GM23248 (cell line): Measurements from ENCODE around the gene ACADL. TPM values are rescaled to one million over a fixed set of nuclear protein-coding genes. Genes with fewer than 3 reads are reported as not detected.

Source experiments
- DNase-seq: peaks from one replicate; pipeline ENCODE4 v3.0.0-alpha.2; 2015
- H2AFZ ChIP-seq: fragments of 200-600 bp; sonication (generic); 2 replicates; pipeline ENCODE4 v1.6.1; 2016; ENCODE audit warnings: antibody characterized with exemption
- H3F3A ChIP-seq: fragments of 200-600 bp; sonication (generic); 2 replicates; pipeline ENCODE4 v1.6.1; 2016; ENCODE audit warnings: mild to moderate bottlenecking, antibody characterized with exemption, mixed run types; ENCODE audit not compliant: insufficient read depth
- H3K27ac ChIP-seq: fragments of 200-600 bp; sonication (generic); 2 replicates; pipeline ENCODE4 v1.5.1; 2016; ENCODE audit warnings: mild to moderate bottlenecking
- H3K27me3 ChIP-seq: fragments of 200-600 bp; sonication (generic); replicated peaks from 2 replicates; pipeline ENCODE4 v1.6.1; 2016; ENCODE audit warnings: mild to moderate bottlenecking; ENCODE audit not compliant: insufficient read depth
- H3K36me3 ChIP-seq: fragments of 200-600 bp; sonication (generic); 2 replicates; pipeline ENCODE4 v1.6.1; 2016; ENCODE audit warnings: low read depth, mild to moderate bottlenecking
- H3K4me1 ChIP-seq: fragments of 200-600 bp; sonication (generic); 2 replicates; pipeline ENCODE4 v1.6.1; 2016; ENCODE audit warnings: mild to moderate bottlenecking; ENCODE audit not compliant: insufficient read depth
- H3K4me2 ChIP-seq: fragments of 200-600 bp; sonication (generic); one replicate; pipeline ENCODE4 v1.6.1; 2016; ENCODE audit warnings: mild to moderate bottlenecking; ENCODE audit not compliant: unreplicated experiment
- H3K4me3 ChIP-seq: fragments of 200-600 bp; sonication (generic); 2 replicates; pipeline ENCODE4 v1.5.1; 2016; ENCODE audit warnings: mild to moderate bottlenecking
- H3K79me2 ChIP-seq: fragments of 200-600 bp; sonication (generic); 2 replicates; pipeline ENCODE4 v1.6.1; 2016; ENCODE audit warnings: mild to moderate bottlenecking; ENCODE audit not compliant: insufficient read depth
- H3K9ac ChIP-seq: fragments of 200-600 bp; sonication (generic); 2 replicates; pipeline ENCODE4 v1.6.1; 2016; ENCODE audit warnings: mild to moderate bottlenecking
- H3K9me2 ChIP-seq: fragments of 200-600 bp; sonication (generic); 2 replicates; pipeline ENCODE4 v1.6.1; 2016; ENCODE audit warnings: mixed run types, mild to moderate bottlenecking, moderate library complexity; ENCODE audit not compliant: insufficient read depth
- H3K9me3 ChIP-seq: fragments of 200-600 bp; sonication (generic); one replicate; pipeline ENCODE4 v1.6.1; 2017; ENCODE audit warnings: low read depth
- H4K20me1 ChIP-seq: fragments of 200-600 bp; sonication (generic); 2 replicates; pipeline ENCODE4 v1.6.0; 2016; ENCODE audit not compliant: insufficient read depth
- EZH2 ChIP-seq: fragments of 200-600 bp; sonication (generic); IDR thresholded peaks from 2 replicates; pipeline ENCODE4 v1.6.1; 2018; ENCODE audit warnings: antibody characterized with exemption, mild to moderate bottlenecking; ENCODE audit not compliant: insufficient read depth, poor library complexity, severe bottlenecking
- EZH2phosphoT487 ChIP-seq: fragments of 200-600 bp; sonication (generic); IDR thresholded peaks from 2 replicates; pipeline ENCODE4 v1.6.1; 2018; ENCODE audit warnings: antibody characterized with exemption, moderate library complexity, mild to moderate bottlenecking, low read depth; ENCODE audit not compliant: insufficient read depth
- WGBS, 2 experiments: methylation state at CpG; one replicate each; pipeline ENCODE4 v1.1.6; 2015 to 2017; ENCODE audit warnings: low lambda C conversion rate in 2 of 2, low coverage in 1 of 2; ENCODE audit errors: missing lambda C conversion rate in 2 of 2; 5-methylcytosine and 5-hydroxymethylcytosine counted together
- in situ Hi-C: fragments of 300-500 bp; cut with MboI; formaldehyde crosslinking; loops from 2 replicates; pipeline ENCODE4 v1.15.0; 2020
- polyA plus RNA-seq: library from polyadenylated mRNA; unstranded; fragments of >200 nt; fragmentation: Nextera tagmentation; extraction: Ambion mirVana; gene quantifications from 2 replicates; pipeline ENCODE4 v1.2.1, GENCODE V29; 2016
- total RNA-seq: library from RNA; depleted of rRNA; stranded (reverse); fragments of >200 nt; shearing (Covaris generic); gene quantifications from 2 replicates; pipeline ENCODE4 v1.2.3, GENCODE V29; 2014

ACADL gene
- total and polyA plus RNA-seq, 2 experiments from 2014 or later: not detected

DNA sequence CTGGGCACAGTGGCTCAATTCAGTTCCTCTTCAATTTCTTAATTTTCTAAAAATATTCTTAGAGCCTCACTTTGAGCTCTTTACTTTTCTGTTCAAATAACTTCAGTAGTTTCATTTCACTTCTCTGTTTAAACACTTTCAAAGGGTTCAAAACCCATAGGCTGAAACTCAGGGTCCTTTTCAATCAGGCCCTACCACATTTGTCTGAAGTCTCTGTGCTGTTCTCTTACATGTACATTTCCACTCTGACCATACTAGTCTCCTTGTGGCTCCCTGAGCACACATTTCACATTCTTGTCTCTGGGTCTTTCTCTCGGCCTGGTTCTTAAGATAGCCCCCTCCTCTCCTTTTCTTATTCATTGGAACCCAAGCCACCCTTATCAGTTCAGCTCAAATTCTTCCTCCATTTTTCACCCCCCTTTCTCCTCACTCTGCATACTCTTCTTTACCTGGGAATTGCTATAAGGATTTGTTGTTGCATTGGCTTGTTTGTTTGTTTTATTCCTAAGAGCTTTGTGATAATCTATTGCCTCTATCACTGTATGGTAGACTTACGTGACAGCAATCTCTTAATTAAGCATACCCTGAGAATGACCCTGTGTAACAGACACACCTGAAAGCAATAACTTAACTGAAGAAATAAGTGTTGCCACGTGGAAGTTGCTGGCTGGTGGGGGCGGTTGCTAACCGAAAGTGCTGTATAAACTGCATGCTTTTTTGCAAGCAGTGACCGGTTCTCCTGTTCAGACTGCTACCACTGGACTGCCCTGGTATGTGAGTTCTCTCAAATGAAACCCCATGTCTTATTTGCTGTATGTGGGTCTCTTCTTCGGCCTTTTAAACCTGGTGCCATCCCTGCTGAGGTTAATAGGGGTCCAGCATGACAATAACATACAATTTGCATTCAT, 27.7 kb upstream of the ACADL start:
- Histone ChIP-seq H4K20me1 (no peaks in the 10 kb centered on the region), H3K9me3 (no peaks in the 10 kb centered on the region), H3K4me1 (no peaks in the 10 kb centered on the region), H3K4me2 (no peak overlapping the region), H3K27me3 (no peaks in the 10 kb centered on the region), H2AFZ (peak overlapping the region; percentile 13; the same call in 1 of the 2 replicates), H3F3A (no peaks in the 10 kb centered on the region), H3K27ac (no peak overlapping the region), H3K79me2 (no peaks in the 10 kb centered on the region), H3K9me2 (no peaks in the 10 kb centered on the region), H3K4me3 (no peak overlapping the region), H3K36me3 (no peaks in the 10 kb centered on the region), H3K9ac (no peak overlapping the region)
- in situ Hi-C loops: no loop called here
- TF ChIP-seq EZH2phosphoT487 (no peak), EZH2 (no peak)
- no peak for DNase-seq
- 34 to 35% methylated on average over 7 of the region's 7 CpGs for WGBS, 2 experiments

DNA sequence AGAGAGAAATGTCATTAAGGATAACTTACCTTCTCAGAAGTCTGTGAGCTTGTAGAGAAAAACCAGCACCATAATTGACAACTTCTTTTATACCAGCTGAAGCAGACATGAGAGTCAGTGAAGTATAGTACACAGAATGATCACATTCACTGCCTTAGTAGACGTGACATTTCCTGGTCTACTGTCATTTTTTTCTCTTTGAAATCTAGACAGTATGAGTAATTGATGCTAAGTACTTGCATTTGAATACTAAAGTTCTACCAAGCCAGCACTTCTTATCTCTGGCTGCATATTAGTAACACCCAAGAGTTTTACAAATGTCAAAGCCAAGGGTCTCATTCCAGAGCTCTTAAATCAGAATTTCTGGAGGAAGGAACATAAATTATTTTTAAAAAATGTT, 25.4 kb upstream of the ACADL start:
- DNase-seq: no peak
- no peak overlapping the region for H2AFZ ChIP-seq
- H3K9ac ChIP-seq: no peak overlapping the region
- H3K9me3 ChIP-seq: no peaks in the 10 kb centered on the region
- no peak overlapping the region for H3K27ac ChIP-seq
- no peaks in the 10 kb centered on the region for H4K20me1 ChIP-seq
- H3K4me2 ChIP-seq: no peak overlapping the region
- H3K9me2 ChIP-seq: no peaks in the 10 kb centered on the region
- TF ChIP-seq EZH2 (no peak), EZH2phosphoT487 (no peak)
- H3K4me1 ChIP-seq: no peaks in the 10 kb centered on the region
- 0 to 5% methylated on average over 1 of the region's 1 CpG for WGBS, 2 experiments
- H3K36me3 ChIP-seq: no peaks in the 10 kb centered on the region
- H3K27me3 ChIP-seq: no peaks in the 10 kb centered on the region
- no peaks in the 10 kb centered on the region for H3K79me2 ChIP-seq
- in situ Hi-C loops: no loop called here
- H3K4me3 ChIP-seq: no peak overlapping the region
- no peaks in the 10 kb centered on the region for H3F3A ChIP-seq

DNA sequence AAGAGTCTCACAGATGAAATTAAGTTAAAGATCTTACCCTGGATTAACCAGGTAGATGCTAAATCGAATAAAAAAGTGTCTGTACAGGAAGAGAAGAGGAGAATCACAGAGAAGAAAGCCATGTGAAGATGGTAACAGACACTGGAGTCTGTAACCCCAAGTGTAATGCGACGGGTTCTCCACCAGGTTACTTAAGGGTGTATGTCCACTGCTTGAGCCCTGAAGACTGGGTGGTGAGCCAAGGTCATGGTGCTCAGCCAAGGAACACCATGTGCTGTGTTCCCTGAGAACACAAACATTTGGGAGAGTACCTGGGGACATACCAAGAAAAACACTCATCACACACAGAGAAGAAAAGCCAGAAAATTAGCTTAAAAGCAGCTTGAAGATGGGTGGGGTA, 8.2 kb upstream of the ACADL start:
- in situ Hi-C loops: no loop called here
- Histone ChIP-seq H3K4me3 (no peak overlapping the region), H3K4me2 (no peak overlapping the region), H3K27me3 (no peaks in the 10 kb centered on the region; the same call in 1 of the 2 replicates), H3K9ac (no peak overlapping the region), H3K9me2 (no peaks in the 10 kb centered on the region), H3K36me3 (no peaks in the 10 kb centered on the region), H4K20me1 (no peaks in the 10 kb centered on the region), H3K79me2 (no peaks in the 10 kb centered on the region), H3K27ac (no peak overlapping the region), H3K4me1 (no peaks in the 10 kb centered on the region), H3F3A (no peaks in the 10 kb centered on the region), H3K9me3 (no peaks in the 10 kb centered on the region), H2AFZ (no peak overlapping the region)
- no peak for DNase-seq
- 33 to 46% methylated on average over 3 of the region's 3 CpGs for WGBS, 2 experiments
- TF ChIP-seq EZH2: no peak
- no peak for TF ChIP-seq EZH2phosphoT487

DNA sequence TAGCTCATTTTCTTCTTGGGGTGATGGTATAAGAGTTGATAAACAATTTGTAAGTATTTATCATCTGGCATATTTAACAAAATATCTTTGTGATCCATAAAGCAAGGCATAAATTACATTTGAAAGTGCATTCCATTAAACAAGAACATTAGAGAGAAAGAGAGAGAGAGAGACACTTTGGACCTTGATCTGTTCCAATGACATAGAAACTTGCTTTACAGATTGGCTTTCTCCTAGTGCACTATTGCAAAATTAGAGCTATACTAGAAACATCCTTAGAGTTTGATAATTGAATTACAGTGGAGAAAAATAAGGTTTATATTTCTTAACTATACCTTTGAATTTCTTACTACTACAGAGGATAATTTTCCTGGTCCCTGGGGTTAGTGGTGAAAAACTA, 5.7 kb upstream of the ACADL start:
- no peak overlapping the region for H2AFZ ChIP-seq
- H3K27me3 ChIP-seq: peaks cover 16% of the 10 kb centered on the region
- H3K27ac ChIP-seq: no peak overlapping the region
- H3F3A ChIP-seq: no peaks in the 10 kb centered on the region
- H3K36me3 ChIP-seq: no peaks in the 10 kb centered on the region
- H3K4me2 ChIP-seq: no peak overlapping the region
- H3K4me3 ChIP-seq: no peak overlapping the region
- in situ Hi-C loops: no loop called here
- H3K9ac ChIP-seq: no peak overlapping the region
- no peaks in the 10 kb centered on the region for H4K20me1 ChIP-seq
- no peaks in the 10 kb centered on the region for H3K9me2 ChIP-seq
- H3K79me2 ChIP-seq: no peaks in the 10 kb centered on the region
- no peaks in the 10 kb centered on the region for H3K9me3 ChIP-seq
- no peak for DNase-seq
- no peaks in the 10 kb centered on the region for H3K4me1 ChIP-seq
- TF ChIP-seq EZH2: no peak
- TF ChIP-seq EZH2phosphoT487: no peak
